ENCODE measurements around the gene CAMTA2.

DNA sequence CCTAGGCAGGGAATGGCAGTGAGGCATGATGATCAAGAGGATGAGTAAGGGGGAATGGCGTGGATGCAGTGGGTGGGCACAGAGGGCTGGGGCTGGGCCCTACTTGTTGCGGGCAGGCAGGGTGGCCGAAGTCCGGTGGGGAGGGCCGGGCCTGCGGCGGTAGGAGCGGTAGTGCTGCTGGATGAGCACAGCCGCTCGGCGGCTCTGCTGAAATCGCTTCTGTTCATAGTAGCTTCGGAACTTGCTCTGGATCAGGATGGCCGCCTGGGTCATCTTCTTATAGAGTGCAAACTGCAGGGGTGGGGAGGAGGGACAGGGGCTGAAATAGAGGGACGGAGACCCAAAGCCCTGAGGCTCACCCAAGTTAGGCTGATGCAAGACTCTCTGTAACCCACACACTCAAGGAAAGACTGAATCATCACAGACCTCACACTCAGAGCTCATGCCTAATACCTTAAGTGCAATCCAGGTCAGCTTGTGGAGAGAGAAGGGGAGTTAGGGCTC, 18.4 kb downstream of the CAMTA2 start:
- TF ChIP-seq, protein P1, sequence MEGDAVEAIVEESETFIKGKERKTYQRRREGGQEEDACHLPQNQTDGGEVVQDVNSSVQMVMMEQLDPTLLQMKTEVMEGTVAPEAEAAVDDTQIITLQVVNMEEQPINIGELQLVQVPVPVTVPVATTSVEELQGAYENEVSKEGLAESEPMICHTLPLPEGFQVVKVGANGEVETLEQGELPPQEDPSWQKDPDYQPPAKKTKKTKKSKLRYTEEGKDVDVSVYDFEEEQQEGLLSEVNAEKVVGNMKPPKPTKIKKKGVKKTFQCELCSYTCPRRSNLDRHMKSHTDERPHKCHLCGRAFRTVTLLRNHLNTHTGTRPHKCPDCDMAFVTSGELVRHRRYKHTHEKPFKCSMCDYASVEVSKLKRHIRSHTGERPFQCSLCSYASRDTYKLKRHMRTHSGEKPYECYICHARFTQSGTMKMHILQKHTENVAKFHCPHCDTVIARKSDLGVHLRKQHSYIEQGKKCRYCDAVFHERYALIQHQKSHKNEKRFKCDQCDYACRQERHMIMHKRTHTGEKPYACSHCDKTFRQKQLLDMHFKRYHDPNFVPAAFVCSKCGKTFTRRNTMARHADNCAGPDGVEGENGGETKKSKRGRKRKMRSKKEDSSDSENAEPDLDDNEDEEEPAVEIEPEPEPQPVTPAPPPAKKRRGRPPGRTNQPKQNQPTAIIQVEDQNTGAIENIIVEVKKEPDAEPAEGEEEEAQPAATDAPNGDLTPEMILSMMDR (IDR thresholded peaks at IDR 0.05; ENCODE audit: poor library complexity, severe bottlenecking), result no peak
- TF ChIP-seq TAF1 (IDR thresholded peaks at IDR 0.05; ENCODE audit: low read depth), result no peak
- TF ChIP-seq POLR2AphosphoS5 (IDR thresholded peaks at IDR 0.05), result no peak
- TF ChIP-seq, protein P2, sequence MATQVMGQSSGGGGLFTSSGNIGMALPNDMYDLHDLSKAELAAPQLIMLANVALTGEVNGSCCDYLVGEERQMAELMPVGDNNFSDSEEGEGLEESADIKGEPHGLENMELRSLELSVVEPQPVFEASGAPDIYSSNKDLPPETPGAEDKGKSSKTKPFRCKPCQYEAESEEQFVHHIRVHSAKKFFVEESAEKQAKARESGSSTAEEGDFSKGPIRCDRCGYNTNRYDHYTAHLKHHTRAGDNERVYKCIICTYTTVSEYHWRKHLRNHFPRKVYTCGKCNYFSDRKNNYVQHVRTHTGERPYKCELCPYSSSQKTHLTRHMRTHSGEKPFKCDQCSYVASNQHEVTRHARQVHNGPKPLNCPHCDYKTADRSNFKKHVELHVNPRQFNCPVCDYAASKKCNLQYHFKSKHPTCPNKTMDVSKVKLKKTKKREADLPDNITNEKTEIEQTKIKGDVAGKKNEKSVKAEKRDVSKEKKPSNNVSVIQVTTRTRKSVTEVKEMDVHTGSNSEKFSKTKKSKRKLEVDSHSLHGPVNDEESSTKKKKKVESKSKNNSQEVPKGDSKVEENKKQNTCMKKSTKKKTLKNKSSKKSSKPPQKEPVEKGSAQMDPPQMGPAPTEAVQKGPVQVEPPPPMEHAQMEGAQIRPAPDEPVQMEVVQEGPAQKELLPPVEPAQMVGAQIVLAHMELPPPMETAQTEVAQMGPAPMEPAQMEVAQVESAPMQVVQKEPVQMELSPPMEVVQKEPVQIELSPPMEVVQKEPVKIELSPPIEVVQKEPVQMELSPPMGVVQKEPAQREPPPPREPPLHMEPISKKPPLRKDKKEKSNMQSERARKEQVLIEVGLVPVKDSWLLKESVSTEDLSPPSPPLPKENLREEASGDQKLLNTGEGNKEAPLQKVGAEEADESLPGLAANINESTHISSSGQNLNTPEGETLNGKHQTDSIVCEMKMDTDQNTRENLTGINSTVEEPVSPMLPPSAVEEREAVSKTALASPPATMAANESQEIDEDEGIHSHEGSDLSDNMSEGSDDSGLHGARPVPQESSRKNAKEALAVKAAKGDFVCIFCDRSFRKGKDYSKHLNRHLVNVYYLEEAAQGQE (IDR thresholded peaks at IDR 0.05; ENCODE audit: borderline replicate concordance), result no peak
- no peak for TF ChIP-seq RAD21 (conservative IDR thresholded peaks at IDR 0.05)
- no peak for TF ChIP-seq SMC3 (conservative IDR thresholded peaks at IDR 0.05; ENCODE audit: poor library complexity)
- TF ChIP-seq EZH2 (IDR thresholded peaks at IDR 0.05; ENCODE audit: borderline replicate concordance, insufficient read depth, low read length, poor library complexity, severe bottlenecking), result no peak
